Stimulated activated CD4-positive, alpha-beta T cell treated with anti-CD3 and anti-CD28 coated beads, Interleukin-12 subunit alpha, Interleukin-12 subunit beta, amount 100 ng/mL, for 48 hours (primary cell): ENCODE measurements around the gene ACOT11.
"Not testable (repeated sequence)": the region's sequence is repeated elsewhere in the genome, so short reads cannot be mapped to it uniquely, and the experiment has no call there.

Source experiments
- DNase-seq, 3 donors: peaks; one replicate each; pipeline ENCODE4 v3.0.0-alpha.2; 2020; ENCODE audit warnings: low read depth in 2 of 3, low spot score in 1 of 3

ACOT11 gene

GRCh38 chr1:54608566-54609230 is 60.7 kb downstream of the ACOT11 start:
- DNase-seq: no peak

- DNase-seq: no peak
Measured at GRCh38 chr1:54609301-54609921, 61.4 kb downstream of the ACOT11 start.

- no peak for DNase-seq
Measured at GRCh38 chr1:54610048-54610447, 62.0 kb downstream of the ACOT11 start.

- no peak for DNase-seq
Measured at GRCh38 chr1:54610601-54611580, 62.9 kb downstream of the ACOT11 start.

GRCh38 chr1:54611621-54612020 is 63.6 kb downstream of the ACOT11 start:
- no peak for DNase-seq

- DNase-seq: no peak
Measured at GRCh38 chr1:54614024-54614423, 66.0 kb downstream of the ACOT11 start.

- no peak for DNase-seq
Measured at GRCh38 chr1:54614563-54614962, 66.5 kb downstream of the ACOT11 start.

GRCh38 chr1:54615531-54616279 is 67.7 kb downstream of the ACOT11 start:
- DNase-seq: no peak

GRCh38 chr1:54619749-54620148 is 71.7 kb downstream of the ACOT11 start:
- no peak for DNase-seq

GRCh38 chr1:54623216-54624007 is 75.4 kb downstream of the ACOT11 start, which contains the start of gene FAM151A:
Gene FAM151A (minus strand): TSS chr1:54623525. CDS start chr1:54623395, 130 bp downstream.
- DNase-seq: no peak

- no peak for DNase-seq
Measured at GRCh38 chr1:54624466-54625464, 76.7 kb downstream of the ACOT11 start.

- DNase-seq: no peak
Measured at GRCh38 chr1:54627196-54627595, 79.2 kb downstream of the ACOT11 start.

- DNase-seq: not testable (repeated sequence)
Measured at GRCh38 chr1:54635804-54636203, 87.8 kb downstream of the ACOT11 start.

- not testable (repeated sequence) for DNase-seq
Measured at GRCh38 chr1:54636461-54637446, 88.7 kb downstream of the ACOT11 start.

GRCh38 chr1:54640361-54640760 is 92.3 kb downstream of the ACOT11 start:
- no peak for DNase-seq

GRCh38 chr1:54640863-54641836 is 93.1 kb downstream of the ACOT11 start, which contains the start of gene MROH7:
Gene MROH7 (plus strand): TSS chr1:54641786. CDS start chr1:54652927, 11,141 bp downstream.
- DNase-seq: no peak
